ENCODE data around the gene KCNMA1. TPM values are rescaled to one million over a fixed set of nuclear protein-coding genes. Genes with fewer than 3 reads are reported as not detected.

KCNMA1 gene
- total and polyA plus RNA-seq, 9 of the 15 experiments (the other 6 are each of a cell fraction or from before 2014, with no cell fraction given), result 0.01 to 0.95 (median 0.15) TPM; not detected in 4

- Histone ChIP-seq H3K4me2 (ENCODE audit: insufficient read depth, low read length) (no peak overlapping the region), H3K27ac (ENCODE audit: extremely low read depth, low read depth, low read length) (no peak overlapping the region), H3K79me2 (ENCODE audit: control insufficient read depth, insufficient read depth, low read length) (no peaks in the 10 kb centered on the region), H3K9me1 (ENCODE audit: control insufficient read depth, insufficient read depth, low read length) (no peaks in the 10 kb centered on the region), H3K36me3 (ENCODE audit: control insufficient read depth, insufficient read depth, low read length) (no peaks in the 10 kb centered on the region), H4K20me1 (replicated peaks; ENCODE audit: control insufficient read depth, insufficient read depth, low read length) (no peaks in the 10 kb centered on the region), H3K9ac (ENCODE audit: insufficient read depth in 1 of 2, low read depth in 2 of 2, low read length in 2 of 2) (no peak overlapping the region), H3K27me3 (ENCODE audit: control insufficient read depth in 2 of 2, insufficient read depth in 2 of 2, low read length in 2 of 2) (no peaks in the 10 kb centered on the region), H2AFZ (ENCODE audit: low read depth, low read length) (no peak overlapping the region), H3K4me1 (replicated peaks in 1 of 2; ENCODE audit: control insufficient read depth in 2 of 2, insufficient read depth in 2 of 2, low read length in 2 of 2) (no peaks in the 10 kb centered on the region), H3K4me3 (no peak overlapping the region), H3K9me3 (replicated peaks; ENCODE audit: control insufficient read depth, insufficient read depth, low read depth, low read length) (no peaks in the 10 kb centered on the region)
- in situ Hi-C loops (cut with MboI), result no loop called here
- 4% methylated on average over 3 of the region's 3 CpGs for WGBS (ENCODE audit: insufficient coverage, low coverage, missing lambda C conversion rate)
- FAIRE-seq (no peak), ATAC-seq (no peak), DNase-seq (ENCODE audit: extremely low read depth in 1 of 4, low spot score in 3 of 4) (no peak)
- intact Hi-C loops (cut with micrococcal nuclease), result no loop called here
- CTCF ChIA-PET (ENCODE audit: low intra/inter-chr PET ratio), result no interaction called here
- POLR2A ChIA-PET, result no interaction called here
- TF ChIP-seq TOE1 (IDR thresholded peaks at IDR 0.05; ENCODE audit: borderline replicate concordance) (no peak), TOE1 (CRISPR knock-in tag; IDR thresholded peaks at IDR 0.05; ENCODE audit: borderline replicate concordance, low read depth) (no peak), EGR1 (conservative IDR thresholded peaks at IDR 0.05) (no peak), GABPB2 (CRISPR knock-in tag; conservative IDR thresholded peaks at IDR 0.05) (no peak), CBX8 (IDR thresholded peaks at IDR 0.05; ENCODE audit: borderline replicate concordance, extremely low read depth, low read depth, low read length, poor library complexity, severe bottlenecking) (no peak), GABPA (tag; conservative IDR thresholded peaks at IDR 0.05; ENCODE audit: low read depth) (no peak), SIN3B (IDR thresholded peaks at IDR 0.05; ENCODE audit: low read depth) (no peak), EWSR1 (IDR thresholded peaks at IDR 0.05; ENCODE audit: borderline replicate concordance, low read depth, partially characterized antibody) (no peak), XRCC5 (IDR thresholded peaks at IDR 0.05; ENCODE audit: low read depth, low read length) (no peak), POLR2H (tag; IDR thresholded peaks at IDR 0.05; ENCODE audit: low read depth) (no peak), ZNF316 (IDR thresholded peaks at IDR 0.05) (no peak), RNF2 (IDR thresholded peaks at IDR 0.05) (no peak)
- no TSS peak for BruUV-seq (replicated peaks)
These were observed 376.5 kb downstream of the KCNMA1 start for GRCh38 chr10:77261146-77261545.
